AG04450 (cell line): ENCODE measurements around the gene CHCHD4. TPM values are rescaled to one million over a fixed set of nuclear protein-coding genes. Genes with fewer than 3 reads are reported as not detected.

Experiments
- CTCF ChIA-PET: fragments of 300-600, 350-600 bp; formaldehyde crosslinking; extraction: SDS; loops from one replicate; lab custom pipeline; 2022; ENCODE audit warnings: antibody characterized with exemption, inconsistent platforms; lab: Charles Lee
- POLR2A ChIA-PET: fragments of 350-600 bp; formaldehyde crosslinking; extraction: SDS; loops from one replicate; lab custom pipeline; 2021; ENCODE audit warnings: antibody characterized with exemption, inconsistent platforms; lab: Yijun Ruan, JAX
- DNase-seq: peaks from one replicate; pipeline ENCODE4 v3.0.0-alpha.2; 2011; ENCODE audit warnings: low read depth, low spot score
- H3K27ac ChIP-seq: one replicate; pipeline ENCODE4 v1.5.1; 2012; ENCODE audit warnings: low read depth, low read length, control low read depth
- H3K27me3 ChIP-seq: one replicate; pipeline ENCODE4 v1.6.0; 2012; ENCODE audit warnings: low read length; ENCODE audit not compliant: control insufficient read depth, insufficient read depth
- H3K4me3 ChIP-seq: 2 replicates; pipeline ENCODE4 v1.5.1; 2011; ENCODE audit warnings: mild to moderate bottlenecking, low read depth, low read length, control low read depth
- H3K9me3 ChIP-seq: 2 replicates; pipeline ENCODE4 v1.5.1; 2012; ENCODE audit warnings: low read length; ENCODE audit not compliant: control insufficient read depth, insufficient read depth
- polyA minus RNA-seq: library from RNA; depleted of rRNA, polyadenylated mRNA; stranded (reverse); fragments of >200 nt; gene quantifications from 2 replicates; pipeline ENCODE4 v1.2.3, GENCODE V29; 2011; rRNA and poly(A)+ RNA removed
- polyA plus RNA-seq: library from polyadenylated mRNA; depleted of rRNA; stranded (reverse); fragments of >200 nt; gene quantifications from 2 replicates; pipeline ENCODE4 v1.2.3, GENCODE V29; 2011; rRNA removed
- TF ChIP-seq, protein P1 (sequence below): IDR thresholded peaks from 2 replicates; pipeline ENCODE4 v1.5.1; 2011; ENCODE audit warnings: low read depth, low read length, control low read depth, inconsistent platforms

The CHCHD4 gene
- 9.8 and 11.4 TPM in 2 replicates for polyA plus RNA-seq
- 3.8 and 4.1 TPM in 2 replicates for polyA minus RNA-seq

- H3K27ac ChIP-seq, result peak within 1 kb of the TSS; percentile 93
- peak; percentile 99 for DNase-seq
- TF ChIP-seq, protein P1, sequence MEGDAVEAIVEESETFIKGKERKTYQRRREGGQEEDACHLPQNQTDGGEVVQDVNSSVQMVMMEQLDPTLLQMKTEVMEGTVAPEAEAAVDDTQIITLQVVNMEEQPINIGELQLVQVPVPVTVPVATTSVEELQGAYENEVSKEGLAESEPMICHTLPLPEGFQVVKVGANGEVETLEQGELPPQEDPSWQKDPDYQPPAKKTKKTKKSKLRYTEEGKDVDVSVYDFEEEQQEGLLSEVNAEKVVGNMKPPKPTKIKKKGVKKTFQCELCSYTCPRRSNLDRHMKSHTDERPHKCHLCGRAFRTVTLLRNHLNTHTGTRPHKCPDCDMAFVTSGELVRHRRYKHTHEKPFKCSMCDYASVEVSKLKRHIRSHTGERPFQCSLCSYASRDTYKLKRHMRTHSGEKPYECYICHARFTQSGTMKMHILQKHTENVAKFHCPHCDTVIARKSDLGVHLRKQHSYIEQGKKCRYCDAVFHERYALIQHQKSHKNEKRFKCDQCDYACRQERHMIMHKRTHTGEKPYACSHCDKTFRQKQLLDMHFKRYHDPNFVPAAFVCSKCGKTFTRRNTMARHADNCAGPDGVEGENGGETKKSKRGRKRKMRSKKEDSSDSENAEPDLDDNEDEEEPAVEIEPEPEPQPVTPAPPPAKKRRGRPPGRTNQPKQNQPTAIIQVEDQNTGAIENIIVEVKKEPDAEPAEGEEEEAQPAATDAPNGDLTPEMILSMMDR, result no peak
- CTCF ChIA-PET, result interaction anchor here (0.7 to 4.1 kb wide), 10 partner anchors 14 to 467 kb away, joined by 3 to 23 read pairs (median 4); no protein-coding TSS in a partner anchor
- POLR2A ChIA-PET, result interaction anchor here (0.8 to 3.2 kb wide), 11 partner anchors 8 to 940 kb away, joined by 3 to 50 read pairs (median 4); partner anchors contain the start of genes CCDC174, LSM3, MRPS25 and XPC
- no peaks in the 10 kb centered on the region for H3K27me3 ChIP-seq
- H3K4me3 ChIP-seq, result peak within 1 kb of the TSS; percentile 99
- H3K9me3 ChIP-seq, result peaks cover 6% of the 10 kb centered on the region; the same call in 1 of the 2 replicates
These were observed at the start of gene CHCHD4, which contains the start of gene TMEM43 for GRCh38 chr3:14124615-14125192. Gene CHCHD4, minus strand, starts transcription at chr3:14124870. Its CDS starts 194 bp downstream, at chr3:14124676. Gene TMEM43, plus strand, starts transcription at chr3:14125052. Its CDS starts 142 bp downstream, at chr3:14125194.

DNA sequence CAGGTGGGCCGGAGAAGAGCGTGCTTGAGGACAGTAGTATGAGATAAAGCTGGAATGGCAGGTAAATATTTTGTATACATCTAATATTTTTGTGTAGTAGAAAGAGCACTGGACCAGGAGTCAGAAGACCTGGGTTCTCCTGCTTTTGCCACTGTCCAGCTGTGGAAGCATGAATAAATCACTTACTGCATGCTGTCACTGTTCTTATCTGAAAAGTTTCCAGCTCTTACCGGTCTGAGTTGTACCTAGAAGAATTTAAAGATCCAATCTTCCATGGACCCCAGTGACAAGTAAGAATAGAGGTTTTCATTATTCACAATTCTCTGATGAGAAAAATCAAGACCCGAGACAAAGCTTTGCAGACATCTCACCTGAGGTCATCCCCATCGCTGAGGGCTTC lies 47.8 kb upstream of the CHCHD4 start:
- no peak overlapping the region for H3K27ac ChIP-seq
- ChIA-PET POLR2A (no interaction called here), CTCF (interaction anchor here (1.0 to 1.3 kb wide), 2 partner anchors 29 to 31 kb away, joined by 3 to 5 read pairs; no protein-coding TSS in a partner anchor)
- no peaks in the 10 kb centered on the region for H3K27me3 ChIP-seq
- no peaks in the 10 kb centered on the region for H3K9me3 ChIP-seq
- TF ChIP-seq, protein P1, result no peak
- no peak for DNase-seq
- no peak overlapping the region for H3K4me3 ChIP-seq

DNA sequence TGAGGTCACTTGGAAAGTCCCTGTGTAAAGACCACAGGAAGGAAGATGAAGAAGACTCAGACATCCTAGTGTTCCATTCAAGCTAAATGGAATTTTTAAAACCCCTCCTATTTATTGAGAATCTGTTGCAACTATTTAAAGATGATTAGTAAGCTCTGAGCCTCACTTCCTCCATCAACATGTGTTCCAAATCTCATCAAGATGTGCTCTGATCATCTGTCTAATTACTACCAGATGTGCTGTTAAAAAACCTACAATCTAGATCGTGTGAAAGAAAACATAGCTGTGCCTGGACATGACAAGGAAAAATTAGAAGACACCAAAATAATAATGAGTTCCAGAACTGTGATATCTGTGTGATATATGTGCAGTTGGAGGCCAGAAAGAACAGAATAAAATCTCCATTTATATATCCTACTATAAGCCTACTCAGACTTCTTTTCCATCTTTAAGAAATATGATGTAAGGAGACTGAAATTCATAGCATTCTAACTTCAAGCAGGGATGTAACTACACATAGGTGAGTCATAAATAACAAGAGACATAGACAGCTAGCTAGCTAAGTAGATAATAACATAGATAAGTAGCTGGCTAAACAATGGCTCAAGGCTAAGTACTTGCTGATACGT lies 46.0 kb upstream of the CHCHD4 start:
- DNase-seq, result peak; percentile 29
- H3K9me3 ChIP-seq, result no peaks in the 10 kb centered on the region
- H3K4me3 ChIP-seq, result no peak overlapping the region
- H3K27me3 ChIP-seq, result no peaks in the 10 kb centered on the region
- POLR2A ChIA-PET, result interaction anchor here (0.6 kb wide), 1 partner anchor 45 kb away, joined by 3 read pairs; no protein-coding TSS in a partner anchor
- TF ChIP-seq, protein P1, result no peak
- CTCF ChIA-PET, result interaction anchor here (0.8 to 1.2 kb wide), 6 partner anchors 17 to 298 kb away, joined by 3 to 12 read pairs (median 3); no protein-coding TSS in a partner anchor
- no peak overlapping the region for H3K27ac ChIP-seq

DNA sequence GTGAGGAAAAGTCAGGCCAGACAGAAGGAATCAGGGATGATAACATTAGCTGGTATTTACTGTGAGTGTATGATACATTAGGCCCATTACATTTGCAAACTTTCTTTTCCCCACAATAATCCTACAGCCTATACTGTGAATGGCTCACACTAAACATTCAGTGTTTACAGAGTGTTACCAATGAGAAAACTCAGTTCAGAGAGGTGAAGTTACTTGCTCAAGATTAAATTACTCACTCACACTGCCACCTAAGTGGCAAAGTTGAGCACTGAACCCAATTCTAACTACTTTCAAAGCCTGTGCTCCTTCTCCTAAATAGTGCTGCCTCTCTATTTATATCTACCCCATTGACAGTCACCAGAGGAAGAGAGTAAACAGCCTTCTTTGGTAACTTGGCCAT lies 45.2 kb upstream of the CHCHD4 start:
- CTCF ChIA-PET, result interaction anchor here (1.0 kb wide), 1 partner anchor 16 kb away, joined by 4 read pairs; no protein-coding TSS in a partner anchor
- POLR2A ChIA-PET, result interaction anchor here (0.6 kb wide), 2 partner anchors 9 to 44 kb away, joined by 3 read pairs; partner anchors contain the start of genes LSM3 and XPC
- no peak overlapping the region for H3K4me3 ChIP-seq
- H3K9me3 ChIP-seq, result no peaks in the 10 kb centered on the region
- no peaks in the 10 kb centered on the region for H3K27me3 ChIP-seq
- no peak for DNase-seq
- no peak overlapping the region for H3K27ac ChIP-seq
- TF ChIP-seq, protein P1, result no peak
